ENCODE results near the gene FBXW9.
"Not testable (repeated sequence)": the region's sequence is repeated elsewhere in the genome, so short reads cannot be mapped to it uniquely, and the experiment has no call there.

The FBXW9 gene

GRCh38 chr19:12678039-12678438 is 18.4 kb downstream of the FBXW9 start:
- DNase-seq: not testable (repeated sequence)

- DNase-seq: no peak
Measured at GRCh38 chr19:12676928-12677327, 19.5 kb downstream of the FBXW9 start.

GRCh38 chr19:12676384-12676792 is 20.0 kb downstream of the FBXW9 start:
- DNase-seq: peak; percentile 96

GRCh38 chr19:12675940-12676339 is 20.5 kb downstream of the FBXW9 start:
- DNase-seq: no peak

- no peak for DNase-seq
Measured at GRCh38 chr19:12675399-12675798, 21.0 kb downstream of the FBXW9 start.

DNA sequence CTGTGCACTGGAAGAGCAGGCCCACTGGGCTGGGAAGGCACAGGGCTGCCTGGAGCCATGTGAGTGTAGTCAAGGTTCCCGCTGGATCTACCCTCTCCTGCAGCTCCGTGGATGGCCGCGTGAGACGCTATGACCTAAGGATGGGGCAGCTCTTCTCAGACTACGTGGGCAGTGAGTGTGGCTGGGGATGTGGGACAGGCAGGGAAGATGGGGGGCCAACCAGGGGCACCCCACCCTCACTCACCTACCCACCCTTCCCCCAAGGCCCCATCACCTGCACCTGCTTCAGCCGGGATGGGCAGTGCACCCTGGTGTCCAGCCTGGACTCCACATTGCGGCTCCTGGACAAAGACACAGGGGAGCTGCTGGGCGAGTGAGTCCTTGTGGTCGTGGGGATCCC is 23.7 kb downstream of the FBXW9 start:
- no peak for DNase-seq

- no peak for DNase-seq
Measured at GRCh38 chr19:12670159-12670928, 26.1 kb downstream of the FBXW9 start.

GRCh38 chr19:12669270-12670158 is 26.9 kb downstream of the FBXW9 start:
- DNase-seq: peak; percentile 88

GRCh38 chr19:12668932-12669269 is 27.5 kb downstream of the FBXW9 start:
- DNase-seq: peak; percentile 81

DNA sequence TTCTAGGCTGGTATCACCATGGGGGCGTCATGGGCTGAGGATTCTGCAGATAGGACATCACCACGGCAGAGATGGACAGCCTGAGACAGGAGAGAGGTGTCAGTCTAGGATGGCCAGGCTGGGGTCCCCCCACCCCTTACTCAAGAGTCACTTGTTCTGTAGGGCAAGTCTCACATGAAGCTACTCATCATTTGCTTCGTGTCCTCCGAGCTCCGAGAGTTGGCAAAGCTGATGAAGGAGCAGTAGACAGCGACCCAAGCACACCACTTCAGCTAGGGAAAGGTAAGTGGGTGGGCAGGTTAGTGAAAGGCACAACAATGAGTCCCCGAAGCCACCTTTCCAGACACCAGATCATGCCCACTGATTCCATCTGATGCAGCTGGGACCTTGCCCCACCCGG is 28.1 kb downstream of the FBXW9 start:
- DNase-seq: no peak

DNA sequence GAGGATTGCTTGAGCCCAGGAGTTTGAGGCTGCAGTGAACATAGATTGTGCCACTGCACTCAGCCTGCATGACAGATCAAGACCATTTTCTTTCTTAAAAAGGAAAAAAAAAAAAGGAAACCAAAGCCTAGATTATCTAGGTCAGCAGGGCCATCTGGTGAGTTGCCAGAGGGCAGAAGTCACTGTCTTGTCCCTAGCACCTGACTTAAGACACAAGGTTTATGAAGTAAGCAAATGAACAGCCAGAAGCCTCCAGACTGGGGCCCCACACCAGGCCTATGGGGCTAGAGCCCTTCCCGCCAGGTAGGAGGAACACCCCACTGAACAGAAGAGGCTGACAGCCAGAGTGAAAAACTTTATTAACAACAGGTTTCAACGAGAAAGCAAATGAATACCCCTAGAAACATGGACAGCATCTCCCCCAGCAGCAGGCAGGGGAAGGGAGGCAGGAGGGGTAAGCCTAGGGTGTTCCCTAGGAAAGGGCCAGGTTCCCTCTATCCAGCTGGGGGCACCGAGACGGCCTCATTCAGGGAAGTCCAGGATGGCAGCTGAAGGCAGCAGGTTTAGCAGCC is 28.6 kb downstream of the FBXW9 start:
- no peak for DNase-seq

DNA sequence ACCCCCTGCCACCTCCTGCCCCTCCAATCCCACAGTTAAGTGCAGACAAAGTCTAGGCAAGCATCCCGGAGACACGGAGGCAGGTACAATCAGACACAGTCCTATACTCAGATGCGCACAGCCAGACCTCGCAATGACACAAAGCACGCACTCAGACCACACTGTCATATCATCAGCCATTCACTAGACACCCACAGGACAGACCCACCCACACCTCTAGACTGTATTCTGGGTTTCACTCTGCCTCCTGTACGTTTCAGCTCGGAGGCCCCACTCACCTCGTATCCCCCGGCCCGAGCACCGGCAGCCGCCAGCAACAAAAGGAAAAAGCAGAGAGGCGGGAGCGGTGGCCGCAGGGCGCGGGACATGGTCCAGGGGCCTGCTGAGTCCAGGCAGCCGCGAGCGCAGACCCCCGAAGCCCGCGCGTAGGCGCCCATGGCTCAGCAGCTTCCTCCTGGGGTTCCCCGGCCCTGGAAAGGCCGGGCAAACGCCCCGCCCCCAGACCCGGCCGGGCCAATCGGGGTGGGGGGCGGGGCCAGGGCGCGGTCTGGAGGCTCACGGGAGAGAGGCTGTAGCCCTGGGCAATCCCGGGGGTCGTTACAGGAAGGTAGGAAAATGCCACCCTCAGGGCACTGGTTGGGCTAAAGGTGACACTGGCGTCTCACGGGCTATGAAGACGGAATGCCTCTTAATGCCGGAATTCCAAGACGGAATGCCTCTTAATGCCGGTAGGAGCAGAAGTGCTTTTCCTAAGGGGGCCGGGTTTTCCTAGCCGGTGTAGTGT is 30.0 kb downstream of the FBXW9 start, which contains the start of the genes MAN2B1 and WDR83:
MAN2B1 (minus strand) TSS at position 478 of the 784 bp plus-strand sequence; CDS start at position 437, 41 bp downstream.
WDR83 (plus strand) TSS at position 543 of the 784 bp plus-strand sequence. CDS start 2,984 bp downstream, outside the sequence.
- peak; percentile 91 for DNase-seq

DNA sequence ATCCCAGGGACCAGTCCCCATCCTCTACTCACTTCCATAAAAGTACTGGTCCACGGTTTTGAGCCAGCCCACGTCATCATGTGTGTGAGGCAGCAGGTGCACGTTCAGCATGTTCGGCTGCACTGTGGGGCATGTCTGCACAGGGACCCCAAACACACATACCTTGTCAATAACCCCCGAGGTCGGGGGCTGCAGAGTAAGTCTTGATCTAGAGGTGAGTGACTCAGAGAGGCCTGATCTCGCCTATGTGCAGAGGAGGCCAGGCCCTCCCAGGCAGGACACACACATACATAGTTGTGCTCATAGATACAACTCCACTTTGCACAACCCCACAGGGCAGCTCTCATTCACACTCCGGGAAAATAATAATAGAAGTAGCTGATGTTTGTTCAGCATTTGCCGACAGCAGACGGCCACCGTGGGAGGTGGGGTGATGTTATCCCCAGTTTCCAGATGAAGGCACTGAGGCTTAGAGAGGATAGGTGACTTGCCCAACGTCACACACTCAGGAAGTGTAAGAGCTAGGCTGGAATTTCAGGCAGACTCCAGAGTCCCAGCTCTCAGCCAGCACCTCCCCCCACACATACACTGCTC is 30.7 kb downstream of the FBXW9 start:
- no peak for DNase-seq

DNA sequence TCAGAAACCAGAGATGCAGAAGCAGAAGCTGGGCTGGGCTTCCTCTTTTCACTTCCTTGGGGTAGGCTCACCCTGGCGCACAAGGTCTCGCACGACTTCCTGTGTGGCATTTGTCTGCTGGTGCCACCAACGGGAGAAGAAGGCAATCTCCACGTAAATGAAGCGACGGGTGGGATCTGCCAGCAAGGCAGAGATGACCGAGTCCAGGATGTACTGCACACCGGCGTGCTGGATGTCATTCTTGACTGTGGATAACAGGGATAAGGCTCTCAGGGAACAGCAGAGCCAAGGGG is 31.2 kb downstream of the FBXW9 start:
- DNase-seq: peak; percentile 74

DNA sequence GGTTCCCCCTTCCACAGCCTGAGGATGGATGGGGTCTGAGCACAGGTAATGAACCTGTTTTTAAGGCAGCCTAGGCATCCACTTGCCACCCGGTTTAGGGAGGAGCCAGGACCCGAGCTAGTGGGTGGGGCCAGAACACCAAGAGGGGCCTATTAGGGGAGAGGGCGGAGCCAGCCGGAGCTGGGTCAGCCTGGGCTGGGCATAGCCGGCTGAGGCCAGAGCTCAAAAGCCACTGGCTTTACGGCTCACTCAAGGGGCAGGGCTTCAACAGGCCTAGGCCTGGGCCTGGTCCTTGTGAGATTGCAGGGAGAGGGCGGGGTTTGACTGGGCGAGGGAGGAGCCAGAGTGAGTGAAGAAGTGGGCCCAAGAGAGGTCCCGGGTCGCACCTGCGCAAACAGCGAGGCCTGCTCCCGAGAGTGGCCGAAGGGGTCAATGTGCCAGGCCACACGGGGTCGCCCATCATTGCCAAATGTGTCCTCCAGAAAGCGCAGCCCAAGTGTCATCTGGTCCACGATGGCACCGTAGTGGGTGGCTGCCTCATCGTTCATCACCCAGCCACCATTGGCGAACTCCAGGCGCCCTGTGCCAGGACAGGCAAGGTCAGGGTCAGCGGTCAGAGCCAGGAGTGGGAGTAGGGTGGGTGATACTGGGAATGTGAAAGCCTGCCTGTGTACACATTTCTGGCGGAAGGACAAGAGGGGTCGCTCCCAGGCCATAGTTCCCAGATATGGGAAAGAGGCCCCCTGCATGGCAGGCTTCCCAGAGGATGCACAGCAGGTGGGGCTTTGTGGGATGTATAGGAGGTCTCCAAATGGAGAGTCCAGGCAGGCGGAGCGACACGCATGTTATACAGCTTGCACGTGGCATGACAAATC is 31.8 kb downstream of the FBXW9 start:
- no peak for DNase-seq

GRCh38 chr19:12660980-12661379 is 35.5 kb downstream of the FBXW9 start:
- DNase-seq: no peak

DNA sequence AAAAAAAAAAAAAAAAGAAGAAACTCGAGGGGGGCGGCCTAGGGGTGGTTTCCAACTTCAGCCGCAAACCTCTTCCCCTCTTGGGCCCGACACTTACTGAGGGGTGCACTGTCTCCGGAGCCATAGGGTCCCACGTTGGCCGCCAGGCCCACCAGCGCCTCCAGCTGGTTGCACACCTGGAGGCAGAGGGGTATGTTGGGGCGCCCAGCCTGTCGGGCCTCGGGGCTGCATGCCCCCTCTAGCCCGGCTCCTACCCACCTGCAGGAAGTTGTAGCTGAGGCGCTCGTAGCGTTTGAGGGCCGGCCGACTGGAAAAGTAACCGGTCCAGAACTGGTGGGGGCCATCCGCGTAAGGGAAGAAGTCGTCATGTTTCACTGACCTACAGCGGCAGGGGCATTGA is 38.5 kb downstream of the FBXW9 start:
- DNase-seq: no peak

DNA sequence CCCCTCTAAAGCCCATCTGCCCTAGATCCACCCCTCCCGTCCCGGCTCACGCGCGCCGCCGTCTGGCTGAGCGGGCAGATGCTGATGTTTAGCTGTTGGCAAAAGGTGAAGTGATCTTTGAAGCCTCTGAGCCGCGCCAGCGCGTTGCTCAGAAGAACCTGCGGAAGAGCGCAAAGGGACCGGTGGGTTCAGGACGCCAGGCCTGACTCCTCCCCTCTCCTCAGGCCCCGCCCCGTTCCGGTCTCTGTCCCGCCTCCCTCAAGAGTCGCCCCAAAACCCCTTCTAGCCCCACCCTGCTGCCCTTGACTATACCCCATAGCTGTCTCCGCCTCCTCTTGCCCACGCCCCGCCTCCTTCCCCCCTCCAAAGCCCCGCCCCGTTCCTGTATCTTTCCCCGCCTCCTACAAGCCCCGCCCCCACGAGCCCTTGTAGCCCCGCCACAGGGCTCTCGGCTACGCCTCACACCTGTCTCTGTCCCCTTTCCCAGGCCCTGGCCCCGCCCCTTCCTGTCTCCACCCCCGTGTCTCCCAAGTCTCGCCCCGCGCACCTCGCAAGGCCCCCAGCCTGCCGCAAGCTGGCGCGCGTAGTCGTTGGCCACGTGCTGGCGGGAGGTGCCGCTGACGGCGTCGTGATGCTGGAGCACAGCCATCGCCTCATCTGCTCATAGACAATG is 39.4 kb downstream of the FBXW9 start:
- peak; percentile 71 for DNase-seq

- no peak for DNase-seq
Measured at GRCh38 chr19:12655546-12655945, 40.9 kb downstream of the FBXW9 start.

- no peak for DNase-seq
Measured at GRCh38 chr19:12652219-12652618, 44.2 kb downstream of the FBXW9 start.

- DNase-seq: no peak
Measured at GRCh38 chr19:12649941-12650340, 46.5 kb downstream of the FBXW9 start.
